HepG2 (cell line): Measurements from ENCODE around the gene ATN1. TPM values are rescaled to one million over a fixed set of nuclear protein-coding genes. Genes with fewer than 3 reads are reported as not detected.
A peak's percentile ranks its signal among the peaks of the same experiment; 100 is the strongest.

Experiments used
- GFI1 ChIP-seq: sonication (generic); formaldehyde crosslinking; IDR thresholded peaks from 2 replicates; pipeline ENCODE4 v1.5.0; 2020; ENCODE audit warnings: missing genetic modification reagents, mild to moderate bottlenecking, borderline replicate concordance
- IRF2 ChIP-seq: IDR thresholded peaks from 2 replicates; pipeline ENCODE4 v1.6.1; 2018; ENCODE audit warnings: missing genetic modification reagents, missing compliant biosample characterization
- KLF13 ChIP-seq: sonication (generic); formaldehyde crosslinking; IDR thresholded peaks from 2 replicates; pipeline ENCODE4 v1.4.0; 2020; ENCODE audit warnings: mild to moderate bottlenecking, missing genetic modification reagents
- KLF9 ChIP-seq: IDR thresholded peaks from 2 replicates; pipeline ENCODE4 v1.6.1; 2016; ENCODE audit warnings: low read depth
- LCORL ChIP-seq, 2 experiments: fragments of 450-650 bp in 1 of 2; sonication (generic) in 1 of 2; formaldehyde crosslinking in 1 of 2; IDR thresholded peaks; 2 replicates each; pipeline versions ENCODE4 v1.5.0 to v1.6.1; 2017 to 2020; ENCODE audit warnings: antibody characterized with exemption in 1 of 2, missing genetic modification reagents in 1 of 2
- NFE2 ChIP-seq: sonication (generic); formaldehyde crosslinking; IDR thresholded peaks from 2 replicates; pipeline ENCODE4 v1.4.0; 2020; ENCODE audit warnings: missing genetic modification reagents
- REL ChIP-seq: sonication (generic); formaldehyde crosslinking; conservative IDR thresholded peaks from 2 replicates; pipeline ENCODE4 v1.8.0; 2022; ENCODE audit warnings: mild to moderate bottlenecking, missing genetic modification reagents, moderate library complexity
- SRSF9 ChIP-seq: fragments of 200-400 bp; formaldehyde crosslinking; IDR thresholded peaks from 2 replicates; pipeline ENCODE4 v1.6.1; 2018; ENCODE audit warnings: borderline replicate concordance, mild to moderate bottlenecking, low read depth, low read length; ENCODE audit not compliant: insufficient read depth, poor library complexity, severe bottlenecking
- SYNCRIP ChIP-seq: fragments of 200-400 bp; formaldehyde crosslinking; IDR thresholded peaks from 2 replicates; pipeline ENCODE4 v1.6.1; 2018; ENCODE audit warnings: mild to moderate bottlenecking, low read depth, low read length; ENCODE audit not compliant: insufficient read depth
- TBP ChIP-seq: sonication (generic); formaldehyde crosslinking; IDR thresholded peaks from 2 replicates; pipeline ENCODE4 v1.5.0; 2020; ENCODE audit warnings: missing genetic modification reagents
- ZFP36L2 ChIP-seq: sonication (generic); formaldehyde crosslinking; IDR thresholded peaks from 2 replicates; pipeline ENCODE4 v1.4.0; 2020; ENCODE audit warnings: missing genetic modification reagents
- ZHX2 ChIP-seq, 2 experiments: sonication (generic) in 1 of 2; formaldehyde crosslinking in 1 of 2; IDR thresholded peaks; 2 replicates each; pipeline versions ENCODE4 v1.6.1 to v1.9.0; 2014 to 2022; ENCODE audit warnings: antibody characterized with exemption in 1 of 2, borderline replicate concordance in 1 of 2, inconsistent platforms in 1 of 2, low read depth in 1 of 2, missing genetic modification reagents in 1 of 2
- ZNF180 ChIP-seq: sonication (generic); formaldehyde crosslinking; IDR thresholded peaks from 2 replicates; pipeline ENCODE4 v1.4.0; 2020; ENCODE audit warnings: low read depth, missing genetic modification reagents, borderline replicate concordance
- ZNF607 ChIP-seq: sonication (generic); formaldehyde crosslinking; IDR thresholded peaks from 2 replicates; pipeline ENCODE4 v1.5.1; 2020; ENCODE audit warnings: missing genetic modification reagents, mild to moderate bottlenecking, borderline replicate concordance
- polyA plus RNA-seq, 8 experiments: library from polyadenylated mRNA; depleted of rRNA in 3 of 8; stranded (reverse) in 7 of 8; unstranded in 1 of 8; fragments of >200 nt; fragmentation: Illumina TruSeq in 4 of 8; extraction: Trizol in 4 of 8; gene quantifications; 2 replicates each; pipeline versions ENCODE4 v1.2.1 to v1.2.3, GENCODE V29; 2011 to 2016; ENCODE audit warnings: low read depth in 4 of 8, missing spikeins in 1 of 8, mixed read lengths in 1 of 8; ENCODE audit not compliant: insufficient read depth in 1 of 8
- total RNA-seq, 5 experiments: library from RNA; depleted of rRNA; stranded (reverse); fragments of >200 nt; fragmentation: Illumina TruSeq; extraction: Trizol; gene quantifications; 2 replicates each; pipeline ENCODE4 v1.2.3, GENCODE V29; 2016; ENCODE audit warnings: low read depth in 1 of 5
- TF ChIP-seq, protein P1 (sequence below): IDR thresholded peaks from 2 replicates; pipeline ENCODE4 v1.6.1; 2016
- TF ChIP-seq, protein P2 (sequence below): sonication (generic); formaldehyde crosslinking; IDR thresholded peaks from 2 replicates; pipeline ENCODE4 v1.9.0; 2021; ENCODE audit warnings: missing genetic modification reagents, mild to moderate bottlenecking, borderline replicate concordance
- TF ChIP-seq, protein P3 (sequence below): sonication (generic); formaldehyde crosslinking; IDR thresholded peaks from 2 replicates; pipeline ENCODE4 v1.5.0; 2020; ENCODE audit warnings: missing genetic modification reagents, mild to moderate bottlenecking, borderline replicate concordance

Gene ATN1
- total and polyA plus RNA-seq, 2 of the 13 experiments (the other 11 are each of a cell fraction or from before 2014, with no cell fraction given), result 2.1 to 8.6 TPM

- TF ChIP-seq NFE2 (CRISPR knock-in tag) (no peak), ZHX2 (IDR thresholded peaks at IDR 0.05; ENCODE audit: low read depth) (0 out of 2 replicates have a peak, but pooled peaks have one; percentile 29), ZHX2 (CRISPR knock-in tag; IDR thresholded peaks at IDR 0.05; ENCODE audit: borderline replicate concordance) (no peak), KLF13 (no peak), REL (CRISPR knock-in tag) (no peak), TBP (CRISPR knock-in tag) (no peak), SRSF9 (no peak), ZFP36L2 (no peak), SYNCRIP (no peak), IRF2 (CRISPR knock-in tag) (no peak; the same call in 1 of the 2 replicates), ZNF180 (CRISPR knock-in tag) (no peak), GFI1 (no peak; the same call in 1 of the 2 replicates), LCORL (IDR thresholded peaks at IDR 0.05) (no peak), LCORL (CRISPR knock-in tag; IDR thresholded peaks at IDR 0.05) (peak; percentile 74), ZNF607 (no peak; the same call in 1 of the 2 replicates), KLF9 (CRISPR knock-in tag) (no peak)
- TF ChIP-seq, protein P1, sequence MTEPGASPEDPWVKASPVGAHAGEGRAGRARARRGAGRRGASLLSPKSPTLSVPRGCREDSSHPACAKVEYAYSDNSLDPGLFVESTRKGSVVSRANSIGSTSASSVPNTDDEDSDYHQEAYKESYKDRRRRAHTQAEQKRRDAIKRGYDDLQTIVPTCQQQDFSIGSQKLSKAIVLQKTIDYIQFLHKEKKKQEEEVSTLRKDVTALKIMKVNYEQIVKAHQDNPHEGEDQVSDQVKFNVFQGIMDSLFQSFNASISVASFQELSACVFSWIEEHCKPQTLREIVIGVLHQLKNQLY, result peak; percentile 14; the same call in 1 of the 2 replicates
- TF ChIP-seq, protein P2, sequence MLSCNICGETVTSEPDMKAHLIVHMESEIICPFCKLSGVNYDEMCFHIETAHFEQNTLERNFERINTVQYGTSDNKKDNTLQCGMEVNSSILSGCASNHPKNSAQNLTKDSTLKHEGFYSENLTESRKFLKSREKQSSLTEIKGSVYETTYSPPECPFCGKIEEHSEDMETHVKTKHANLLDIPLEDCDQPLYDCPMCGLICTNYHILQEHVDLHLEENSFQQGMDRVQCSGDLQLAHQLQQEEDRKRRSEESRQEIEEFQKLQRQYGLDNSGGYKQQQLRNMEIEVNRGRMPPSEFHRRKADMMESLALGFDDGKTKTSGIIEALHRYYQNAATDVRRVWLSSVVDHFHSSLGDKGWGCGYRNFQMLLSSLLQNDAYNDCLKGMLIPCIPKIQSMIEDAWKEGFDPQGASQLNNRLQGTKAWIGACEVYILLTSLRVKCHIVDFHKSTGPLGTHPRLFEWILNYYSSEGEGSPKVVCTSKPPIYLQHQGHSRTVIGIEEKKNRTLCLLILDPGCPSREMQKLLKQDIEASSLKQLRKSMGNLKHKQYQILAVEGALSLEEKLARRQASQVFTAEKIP (CRISPR knock-in tag), result no peak
- TF ChIP-seq, protein P3, sequence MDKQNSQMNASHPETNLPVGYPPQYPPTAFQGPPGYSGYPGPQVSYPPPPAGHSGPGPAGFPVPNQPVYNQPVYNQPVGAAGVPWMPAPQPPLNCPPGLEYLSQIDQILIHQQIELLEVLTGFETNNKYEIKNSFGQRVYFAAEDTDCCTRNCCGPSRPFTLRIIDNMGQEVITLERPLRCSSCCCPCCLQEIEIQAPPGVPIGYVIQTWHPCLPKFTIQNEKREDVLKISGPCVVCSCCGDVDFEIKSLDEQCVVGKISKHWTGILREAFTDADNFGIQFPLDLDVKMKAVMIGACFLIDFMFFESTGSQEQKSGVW, result no peak
These were observed 18.5 kb downstream of the ATN1 start (continued) for GRCh38 chr12:6946033-6946919.
